ENCODE results near the gene KIF26B. TPM values are rescaled to one million over a fixed set of nuclear protein-coding genes. Genes with fewer than 3 reads are reported as not detected.

The KIF26B gene
- total and polyA plus RNA-seq, 10 of the 15 experiments (the other 5 are each of a cell fraction or from before 2014, with no cell fraction given), result 0.35 to 11.6 (median 2.2) TPM

GRCh38 chr1:245748240-245748639 lies 593.5 kb downstream of the KIF26B start:
- BruUV-seq (replicated peaks), result no TSS peak
- FAIRE-seq (no peak), ATAC-seq (no peak), DNase-seq (ENCODE audit: low read depth, low spot score) (no peak)
- in situ Hi-C loops (cut with MboI), result no loop called here
- no peak overlapping the region for H3K27ac ChIP-seq (ENCODE audit: control insufficient read depth, insufficient read depth)
- ChIA-PET POLR2A (no interaction called here), RAD21 (ENCODE audit: unreplicated experiment) (no interaction called here), SMC1A (ENCODE audit: uncharacterized antibody, unreplicated experiment) (no interaction called here), CTCF (interaction anchor here (0.6 kb wide), 1 partner anchor 544 kb away, joined by 3 read pairs; no protein-coding TSS in a partner anchor)
- no peak overlapping the region for H3K4me3 ChIP-seq
- H3K9me3 ChIP-seq (replicated peaks; ENCODE audit: control insufficient read depth, insufficient read depth, low read length), result no peaks in the 10 kb centered on the region
- H3K4me1 ChIP-seq (ENCODE audit: control insufficient read depth, insufficient read depth, low read length), result no peaks in the 10 kb centered on the region
- TF ChIP-seq POLR2AphosphoS5 (IDR thresholded peaks at IDR 0.05; ENCODE audit: low read length) (no peak), BCLAF1 (IDR thresholded peaks at IDR 0.05) (no peak), MEF2A (IDR thresholded peaks at IDR 0.05; ENCODE audit: insufficient read depth, low read depth, low read length) (no peak), E2F8 (IDR thresholded peaks at IDR 0.05; ENCODE audit: low read depth, partially characterized antibody) (no peak), NFIC (IDR thresholded peaks at IDR 0.05; ENCODE audit: low read depth, low read length) (no peak), BMI1 (IDR thresholded peaks at IDR 0.05; ENCODE audit: borderline replicate concordance) (no peak), ZBTB40 (IDR thresholded peaks at IDR 0.05; ENCODE audit: borderline replicate concordance) (no peak), POU2F2 (IDR thresholded peaks at IDR 0.05; ENCODE audit: borderline replicate concordance, low read depth, low read length) (no peak), RBBP5 (conservative IDR thresholded peaks at IDR 0.05) (no peak), YBX1 (IDR thresholded peaks at IDR 0.05) (no peak)
- no peak overlapping the region for H2AFZ ChIP-seq (ENCODE audit: control insufficient read depth, low read depth, low read length)
- H4K20me1 ChIP-seq (ENCODE audit: control insufficient read depth, insufficient read depth), result no peaks in the 10 kb centered on the region
- H3K36me3 ChIP-seq (ENCODE audit: control insufficient read depth in 2 of 2, insufficient read depth in 2 of 2, low read length in 1 of 2), result no peaks in the 10 kb centered on the region
- no peaks in the 10 kb centered on the region for H3K79me2 ChIP-seq (ENCODE audit: control insufficient read depth, insufficient read depth, low read length)
- 92% methylated on average over 10 of the region's 10 CpGs for WGBS (ENCODE audit: insufficient coverage, insufficient replicate concordance, low lambda C conversion rate, missing lambda C conversion rate)
- H3K9ac ChIP-seq (ENCODE audit: control insufficient read depth, insufficient read depth, low read length), result no peak overlapping the region
- no peak overlapping the region for H3K4me2 ChIP-seq (ENCODE audit: control insufficient read depth, insufficient read depth)
- H3K27me3 ChIP-seq (replicated peaks in 1 of 2; ENCODE audit: control insufficient read depth in 2 of 2, insufficient read depth in 2 of 2, low read length in 1 of 2), result no peaks in the 10 kb centered on the region
- intact Hi-C loops (cut with micrococcal nuclease; ENCODE audit: unreplicated experiment), result loop anchor here (10.0 kb wide), 1 partner anchor 57 kb away; no protein-coding TSS in a partner anchor
